ENCODE measurements around the gene GP1BB.

- no peak for TF ChIP-seq ARNT (IDR thresholded peaks at IDR 0.05)
- no peak for TF ChIP-seq SP1 (IDR thresholded peaks at IDR 0.05)
- TF ChIP-seq SUZ12 (IDR thresholded peaks at IDR 0.05): no peak
- TF ChIP-seq ELF4 (IDR thresholded peaks at IDR 0.05): no peak
- no peak for TF ChIP-seq FOXK2 (IDR thresholded peaks at IDR 0.05)
- TF ChIP-seq FOXM1 (IDR thresholded peaks at IDR 0.05; ENCODE audit: borderline replicate concordance): no peak
These were observed 10.8 kb downstream of the GP1BB start for GRCh38 chr22:19734163-19734562.

Measured in HEK293T (cell line).